ENCODE results near the gene TMED6. TPM values are rescaled to one million over a fixed set of nuclear protein-coding genes. Genes with fewer than 3 reads are reported as not detected.

TMED6 gene
- total RNA-seq, 4 donors from 2014 or later: not detected

- Histone ChIP-seq H3K4me3 (peak overlapping the region; percentile 70 to 93 (median 84)), H3K9me3 (no peaks in the 10 kb centered on the region), H3K27me3 (no peaks in the 10 kb centered on the region), H3K36me3 (peaks cover 0 to 61% (median 24%) of the 10 kb centered on the region in 3 donors), H3K27ac (peak overlapping the region; percentile 85 to 92 (median 89)), H3K4me1 (peaks cover 17 to 43% (median 24%) of the 10 kb centered on the region in 3 donors)
- intact Hi-C loops (cut with DNase I): no loop called here
- 13 to 23% methylated on average over 34 to 44 of the region's 46 CpGs for WGBS, 2 donors
- TF ChIP-seq, protein P1, sequence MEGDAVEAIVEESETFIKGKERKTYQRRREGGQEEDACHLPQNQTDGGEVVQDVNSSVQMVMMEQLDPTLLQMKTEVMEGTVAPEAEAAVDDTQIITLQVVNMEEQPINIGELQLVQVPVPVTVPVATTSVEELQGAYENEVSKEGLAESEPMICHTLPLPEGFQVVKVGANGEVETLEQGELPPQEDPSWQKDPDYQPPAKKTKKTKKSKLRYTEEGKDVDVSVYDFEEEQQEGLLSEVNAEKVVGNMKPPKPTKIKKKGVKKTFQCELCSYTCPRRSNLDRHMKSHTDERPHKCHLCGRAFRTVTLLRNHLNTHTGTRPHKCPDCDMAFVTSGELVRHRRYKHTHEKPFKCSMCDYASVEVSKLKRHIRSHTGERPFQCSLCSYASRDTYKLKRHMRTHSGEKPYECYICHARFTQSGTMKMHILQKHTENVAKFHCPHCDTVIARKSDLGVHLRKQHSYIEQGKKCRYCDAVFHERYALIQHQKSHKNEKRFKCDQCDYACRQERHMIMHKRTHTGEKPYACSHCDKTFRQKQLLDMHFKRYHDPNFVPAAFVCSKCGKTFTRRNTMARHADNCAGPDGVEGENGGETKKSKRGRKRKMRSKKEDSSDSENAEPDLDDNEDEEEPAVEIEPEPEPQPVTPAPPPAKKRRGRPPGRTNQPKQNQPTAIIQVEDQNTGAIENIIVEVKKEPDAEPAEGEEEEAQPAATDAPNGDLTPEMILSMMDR (IDR thresholded peaks at IDR 0.05): no peak
- TF ChIP-seq POLR2A (IDR thresholded peaks at IDR 0.05): no peak
- no peak for DNase-seq
These were observed 12.9 kb downstream of the TMED6 start for GRCh38 chr16:69338557-69339288.

DNA sequence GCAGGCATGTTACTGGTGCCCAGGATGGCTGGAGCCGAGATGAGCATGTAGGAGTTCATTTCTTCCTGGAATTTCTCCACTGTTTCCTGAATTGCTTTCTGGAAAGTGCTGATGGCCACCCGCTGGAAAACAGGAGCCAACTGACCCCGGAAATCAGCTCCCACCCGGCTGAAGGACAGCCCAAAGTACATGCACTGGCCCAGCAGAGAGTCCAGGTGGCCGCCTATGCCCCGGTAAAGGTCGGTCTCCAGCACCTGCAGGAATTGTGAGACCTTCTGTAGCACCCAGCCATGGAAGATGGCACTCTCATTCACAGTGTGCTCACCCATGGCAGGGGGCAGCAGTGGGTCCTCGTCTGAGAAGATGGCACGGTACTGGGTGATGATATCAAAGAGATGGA lies 16.9 kb downstream of the TMED6 start:
- Histone ChIP-seq H3K27ac (no peak overlapping the region), H3K27me3 (no peaks in the 10 kb centered on the region), H3K9me3 (no peaks in the 10 kb centered on the region), H3K36me3 (peaks cover 0 to 53% (median 24%) of the 10 kb centered on the region in 3 donors), H3K4me3 (no peak overlapping the region), H3K4me1 (peaks cover 14 to 40% (median 22%) of the 10 kb centered on the region in 3 donors)
- intact Hi-C loops (cut with DNase I): no loop called here
- DNase-seq: no peak
- WGBS, 2 donors: 94 to 100% methylated on average over 6 to 8 of the region's 9 CpGs
- TF ChIP-seq, protein P1 (IDR thresholded peaks at IDR 0.05): no peak
- TF ChIP-seq POLR2A (IDR thresholded peaks at IDR 0.05): no peak

- WGBS, 2 donors: 0 to 2% methylated on average over 4 to 7 of the region's 93 CpGs
- H3K27ac ChIP-seq: peak within 1 kb of the TSS; percentile 92 to 98 (median 96)
- peak; percentile 43 for DNase-seq
- no peaks in the 10 kb centered on the region for H3K27me3 ChIP-seq
- H3K4me3 ChIP-seq: peak within 1 kb of the TSS; percentile 68 to 98 (median 92)
- intact Hi-C loops (cut with DNase I): no loop called here
- peaks cover 0 to 69% (median 29%) of the 10 kb centered on the region in 3 donors for H3K36me3 ChIP-seq
- no peaks in the 10 kb centered on the region for H3K9me3 ChIP-seq
- TF ChIP-seq, protein P1 (IDR thresholded peaks at IDR 0.05): peak in 1 of 6 experiments; percentile 44
- peak in 2 of 4 donors; percentile 78 to 81 for TF ChIP-seq POLR2A (IDR thresholded peaks at IDR 0.05)
- peaks cover 21 to 61% (median 38%) of the 10 kb centered on the region in 3 donors for H3K4me1 ChIP-seq
These were observed 21.1 kb downstream of the TMED6 start, which contains the start of gene PDF for GRCh38 chr16:69330286-69331109. PDF (minus strand) TSS chr16:69330588; CDS start chr16:69330570, 18 bp downstream.

DNA sequence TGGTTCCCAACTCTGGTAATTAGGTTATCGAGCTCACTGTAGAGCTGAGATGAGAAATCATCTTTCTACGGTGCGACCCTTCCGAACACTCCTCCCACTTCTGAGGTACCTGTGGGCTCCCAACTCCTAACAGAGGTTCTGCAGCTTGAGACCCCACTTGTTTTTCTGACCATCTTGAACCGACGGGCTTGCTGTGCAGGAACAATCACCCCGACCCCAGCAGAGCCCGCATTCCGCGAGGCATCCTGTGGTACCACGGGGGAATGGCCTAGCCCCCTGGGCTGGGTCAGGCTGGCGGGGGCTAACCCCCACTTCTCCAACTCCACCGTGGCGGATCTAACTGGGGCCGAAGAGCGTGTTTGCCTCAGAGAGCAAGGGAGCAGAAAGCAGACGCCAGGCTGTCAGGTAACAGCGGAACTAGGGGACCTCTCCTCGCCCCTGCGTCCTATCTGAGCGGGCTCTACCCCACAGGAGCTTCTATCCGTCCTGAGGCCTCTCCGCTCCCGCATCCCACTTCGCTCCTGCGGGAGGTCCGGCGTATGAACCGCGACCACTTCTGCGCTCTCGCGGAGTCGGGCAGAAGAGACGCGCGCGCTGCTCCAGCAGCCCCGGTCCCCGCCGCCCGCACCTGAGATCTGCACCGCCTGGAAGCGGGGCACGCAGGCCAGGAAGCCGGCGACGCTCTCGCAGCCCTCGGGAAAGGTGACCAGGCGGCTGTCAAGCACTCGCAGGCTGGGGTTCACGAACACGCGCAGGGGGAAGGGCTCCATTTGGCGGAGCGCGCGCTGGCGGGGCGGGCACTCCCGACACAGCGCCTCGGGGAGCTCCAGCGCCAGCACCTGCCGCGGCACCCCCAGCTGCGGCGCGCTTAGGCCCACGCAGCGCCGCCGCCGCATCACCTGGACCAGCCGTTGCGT lies 22.0 kb downstream of the TMED6 start:
- Histone ChIP-seq H3K27me3 (no peaks in the 10 kb centered on the region), H3K4me3 (peak overlapping the region; percentile 68 to 98 (median 92)), H3K4me1 (peaks cover 21 to 70% (median 38%) of the 10 kb centered on the region in 3 donors), H3K27ac (peak overlapping the region; percentile 65 to 98 (median 96)), H3K9me3 (no peaks in the 10 kb centered on the region), H3K36me3 (peaks cover 0 to 69% (median 20%) of the 10 kb centered on the region in 3 donors)
- no peak for DNase-seq
- no peak for TF ChIP-seq POLR2A (IDR thresholded peaks at IDR 0.05)
- TF ChIP-seq, protein P1 (IDR thresholded peaks at IDR 0.05): no peak
- intact Hi-C loops (cut with DNase I): no loop called here
- WGBS, 2 donors: 25 to 30% methylated on average over 8 to 12 of the region's 77 CpGs
